ENCODE measurements around the gene HS6ST3.

The HS6ST3 gene

GRCh38 chr13:96792736-96793403 lies 703.0 kb downstream of the HS6ST3 start:
- no peak for DNase-seq (ENCODE audit: low spot score)

DNA sequence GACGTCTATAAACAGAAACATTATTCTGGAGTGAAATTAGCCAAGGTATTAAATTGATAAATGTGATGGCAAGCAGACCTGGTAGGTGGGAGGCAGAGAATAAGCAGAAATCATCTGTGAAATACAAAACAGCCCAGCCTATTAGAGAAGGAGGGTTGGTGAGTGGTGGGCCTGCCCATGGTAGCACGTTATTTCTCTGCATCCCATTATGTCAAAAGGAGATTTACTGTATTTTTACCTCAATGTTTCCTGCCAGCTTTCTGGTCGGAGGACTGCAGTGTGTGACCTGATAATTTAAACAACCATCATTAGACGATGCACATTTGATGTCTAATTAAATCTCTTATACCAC lies 703.5 kb downstream of the HS6ST3 start:
- DNase-seq (ENCODE audit: low spot score): no peak

GRCh38 chr13:96794669-96795068 lies 704.8 kb downstream of the HS6ST3 start:
- no peak for DNase-seq (ENCODE audit: low spot score)

DNA sequence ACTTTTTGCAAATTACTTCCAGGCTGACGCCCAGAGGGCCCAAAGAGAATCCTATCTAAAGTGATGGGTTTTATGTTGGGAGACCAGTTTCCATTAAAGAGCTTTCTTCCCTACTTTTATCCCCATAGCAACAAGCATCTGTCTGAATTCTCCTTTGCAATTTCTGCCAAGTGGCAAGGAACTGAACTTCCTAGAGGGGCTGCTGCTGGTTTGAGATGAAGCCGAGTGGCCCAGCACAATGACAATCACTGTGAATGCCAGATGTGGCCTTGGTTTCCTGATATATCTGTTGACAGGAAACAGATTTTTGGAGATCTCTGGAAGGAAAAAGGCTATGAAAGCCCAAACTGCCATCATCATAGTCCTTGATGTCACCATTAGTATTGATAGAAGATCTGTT lies 705.8 kb downstream of the HS6ST3 start:
- no peak for DNase-seq (ENCODE audit: low spot score)

- DNase-seq (ENCODE audit: low spot score): no peak
Observed at GRCh38 chr13:96796091-96796633, 706.3 kb downstream of the HS6ST3 start.

DNA sequence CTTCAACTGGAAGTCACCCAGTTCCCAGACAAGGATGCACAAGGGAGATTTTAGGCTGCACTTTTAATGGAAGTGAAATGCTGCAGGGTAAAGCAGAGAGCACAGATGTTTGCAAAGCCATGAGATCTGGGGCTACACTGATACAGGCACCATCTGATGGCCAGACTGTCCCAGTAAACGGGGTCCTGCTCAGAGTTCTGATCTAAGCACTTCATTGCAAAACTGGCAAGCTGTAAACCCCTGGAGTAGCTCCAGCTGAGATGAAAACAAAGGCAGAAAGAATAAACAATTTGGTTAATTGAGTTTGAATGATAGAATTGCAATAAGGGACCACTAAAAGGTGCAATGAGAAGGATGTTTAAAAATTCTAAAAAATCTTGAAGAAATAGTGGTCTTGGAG lies 707.2 kb downstream of the HS6ST3 start:
- no peak for DNase-seq (ENCODE audit: low spot score)

GRCh38 chr13:96803456-96804100 lies 713.7 kb downstream of the HS6ST3 start:
- DNase-seq (ENCODE audit: low spot score): no peak

DNA sequence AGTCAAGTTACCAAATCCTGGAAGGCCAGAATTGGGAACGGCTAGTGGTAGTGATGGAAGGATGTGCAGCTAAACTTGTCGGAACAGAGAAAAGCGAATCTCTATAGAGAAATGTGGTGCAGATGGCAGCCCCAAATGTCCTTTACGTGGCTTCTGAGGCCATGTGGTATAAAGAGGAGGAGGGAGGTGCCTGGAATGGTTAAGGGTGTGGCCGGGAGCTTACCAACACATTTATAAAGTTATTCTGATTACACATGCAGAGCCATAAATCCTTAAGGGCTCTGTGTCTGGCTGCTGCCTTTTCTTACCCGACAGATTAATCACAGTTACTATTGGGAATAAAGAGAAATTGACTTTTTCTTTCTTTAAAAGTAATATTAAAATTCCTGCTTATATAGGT lies 714.3 kb downstream of the HS6ST3 start:
- DNase-seq (ENCODE audit: low spot score): no peak

DNA sequence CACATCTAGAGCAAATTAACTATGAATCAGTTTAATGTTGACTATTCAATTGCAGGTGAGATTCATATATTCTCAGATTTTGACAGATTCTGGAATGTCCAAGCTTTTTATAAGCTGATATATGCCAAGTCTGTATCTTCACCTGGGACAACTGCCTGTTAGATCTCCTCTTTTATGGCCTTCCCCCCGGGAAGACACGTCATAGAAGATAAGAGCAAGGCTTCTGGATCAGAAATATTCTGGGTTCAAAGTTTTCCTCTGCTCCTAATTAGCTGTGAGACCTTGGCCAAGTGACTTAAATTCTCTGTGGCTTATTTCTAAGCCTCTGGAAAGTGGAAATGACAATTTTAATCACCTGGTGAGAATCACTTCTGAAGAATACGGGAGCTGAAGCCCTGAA lies 716.8 kb downstream of the HS6ST3 start:
- DNase-seq (ENCODE audit: low spot score): no peak

GRCh38 chr13:96809366-96810096 lies 719.6 kb downstream of the HS6ST3 start:
- no peak for DNase-seq (ENCODE audit: low spot score)

DNA sequence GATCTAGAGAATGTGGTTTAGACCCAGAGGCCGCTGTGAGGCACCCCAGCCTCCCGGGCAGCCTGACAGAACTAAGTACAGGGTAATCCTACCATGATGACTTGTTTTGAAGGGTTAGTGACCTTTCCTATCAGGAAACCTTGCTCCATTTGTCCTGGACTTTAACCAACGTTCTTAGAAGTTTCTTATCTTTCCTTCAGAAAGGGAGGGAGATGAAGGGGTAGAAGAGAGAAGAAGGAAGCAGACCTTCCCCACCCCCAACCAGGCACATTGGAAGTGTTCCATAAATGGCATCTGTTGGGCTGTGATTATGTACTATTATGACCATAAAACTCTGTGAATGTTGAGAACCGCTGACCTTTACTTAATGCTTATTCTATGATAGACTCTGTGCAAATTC lies 720.2 kb downstream of the HS6ST3 start:
- no peak for DNase-seq (ENCODE audit: low spot score)

DNA sequence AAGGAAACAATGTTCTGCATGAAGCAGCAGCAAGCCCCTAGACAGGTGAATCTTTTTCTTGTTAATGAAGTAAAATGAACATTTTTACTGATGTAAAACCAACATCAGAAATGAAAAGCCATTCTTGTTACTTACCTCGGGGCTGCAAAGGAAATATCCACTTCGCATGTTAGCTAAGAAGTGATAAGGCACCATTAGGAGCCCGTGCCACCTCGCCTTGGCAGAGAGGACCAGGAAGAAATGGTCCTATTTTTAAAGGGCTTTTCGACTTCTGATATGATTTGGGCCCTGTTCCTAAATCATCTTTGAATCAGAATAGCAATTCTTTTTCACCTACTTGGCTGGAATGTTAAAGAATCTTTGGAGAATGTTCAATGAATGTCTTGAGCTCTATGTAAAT lies 721.1 kb downstream of the HS6ST3 start:
- DNase-seq (ENCODE audit: low spot score): no peak

DNA sequence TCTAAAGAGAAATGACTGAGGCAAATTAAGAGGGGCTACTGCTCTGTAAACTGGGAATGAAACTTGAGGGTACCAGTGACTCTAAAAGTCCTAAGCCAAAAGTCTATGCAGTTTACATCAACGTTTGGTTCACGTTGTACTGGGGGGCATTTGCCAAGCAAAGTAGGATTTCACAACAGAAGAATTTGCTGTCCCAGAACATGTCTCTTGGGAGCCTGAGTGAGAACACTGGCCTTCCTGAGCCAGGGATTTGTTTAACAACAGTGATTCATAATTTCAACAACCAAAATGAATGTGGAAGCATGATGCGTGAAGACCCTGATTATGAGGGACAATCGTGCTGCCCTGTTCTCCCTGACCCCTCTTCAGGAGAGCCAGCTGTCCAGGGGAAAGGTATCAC lies 726.4 kb downstream of the HS6ST3 start:
- DNase-seq (ENCODE audit: low spot score): no peak

GRCh38 chr13:96816874-96817273 lies 727.0 kb downstream of the HS6ST3 start:
- DNase-seq (ENCODE audit: low spot score): no peak

DNA sequence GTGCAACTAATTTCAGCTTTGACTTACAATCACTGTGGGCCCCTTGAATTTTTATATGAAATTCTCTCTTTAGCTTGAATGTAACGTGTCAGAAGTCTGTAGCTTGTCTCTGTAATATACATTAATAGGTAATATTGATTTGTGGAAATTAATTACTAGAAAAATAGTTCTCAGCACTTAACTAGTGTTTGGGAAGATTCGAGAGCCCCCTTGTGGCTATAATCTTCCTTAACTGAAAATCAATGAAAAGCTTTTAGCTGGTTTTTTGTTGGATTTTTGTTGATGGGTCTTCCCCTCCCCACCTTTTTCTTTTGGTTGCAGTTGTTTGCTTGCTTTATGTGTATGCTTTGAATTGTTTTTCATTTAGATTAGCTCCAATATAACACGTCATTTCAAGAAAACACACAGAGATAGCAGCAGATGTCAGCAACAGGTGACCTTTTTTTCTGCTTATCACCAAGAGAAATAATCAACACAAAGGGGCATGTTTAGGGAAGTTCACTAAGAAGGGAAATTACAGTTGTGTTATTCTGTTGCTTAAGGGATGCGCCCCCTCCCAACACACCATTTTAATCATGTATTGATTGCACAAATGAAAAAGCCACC lies 727.5 kb downstream of the HS6ST3 start:
- no peak for DNase-seq (ENCODE audit: low spot score)

GRCh38 chr13:96819375-96819774 lies 729.5 kb downstream of the HS6ST3 start:
- DNase-seq (ENCODE audit: low spot score): no peak

- no peak for DNase-seq (ENCODE audit: low spot score)
Observed at GRCh38 chr13:96821381-96821780, 731.5 kb downstream of the HS6ST3 start.

DNA sequence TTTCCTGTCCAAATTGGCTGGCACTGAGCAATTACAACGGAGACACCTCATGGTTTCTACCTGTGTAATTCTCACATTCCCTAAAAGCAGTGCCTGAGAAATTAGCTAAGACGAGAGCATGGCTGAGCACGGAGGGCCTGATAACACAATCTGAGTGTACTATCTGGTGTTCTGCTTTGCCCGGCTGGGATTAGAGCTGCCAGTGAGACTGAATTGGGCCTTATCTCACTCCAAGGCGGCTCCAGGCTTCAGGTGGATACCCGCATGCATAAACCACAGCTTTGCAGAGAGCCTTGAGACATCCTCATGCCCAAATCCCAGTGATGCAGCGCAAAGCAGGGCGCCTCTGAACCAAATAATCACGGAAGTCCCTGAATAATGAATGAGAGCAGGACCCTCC lies 732.1 kb downstream of the HS6ST3 start:
- DNase-seq (ENCODE audit: low spot score): no peak

DNA sequence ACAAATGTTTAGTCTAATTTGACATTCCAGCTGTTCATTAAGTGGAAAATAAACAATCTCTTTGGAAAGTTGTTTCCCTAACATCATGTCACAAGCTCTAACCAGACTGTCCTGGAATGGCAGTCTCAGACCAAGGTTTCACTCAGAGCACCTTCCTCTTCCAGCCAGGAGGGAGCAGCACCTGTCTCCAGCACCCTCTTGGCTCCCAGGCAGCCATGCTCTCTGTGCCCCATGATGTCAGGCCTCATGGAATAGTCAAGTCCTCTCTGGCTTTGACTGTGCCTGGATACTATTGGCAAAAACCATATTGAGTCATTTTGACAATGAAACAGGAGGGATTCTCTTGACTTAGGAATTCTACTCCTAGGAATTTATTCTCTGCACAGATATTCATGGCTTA lies 733.0 kb downstream of the HS6ST3 start:
- DNase-seq (ENCODE audit: low spot score): no peak

- DNase-seq (ENCODE audit: low spot score): peak; percentile 10
Observed at GRCh38 chr13:96824140-96824539, 734.2 kb downstream of the HS6ST3 start.

DNA sequence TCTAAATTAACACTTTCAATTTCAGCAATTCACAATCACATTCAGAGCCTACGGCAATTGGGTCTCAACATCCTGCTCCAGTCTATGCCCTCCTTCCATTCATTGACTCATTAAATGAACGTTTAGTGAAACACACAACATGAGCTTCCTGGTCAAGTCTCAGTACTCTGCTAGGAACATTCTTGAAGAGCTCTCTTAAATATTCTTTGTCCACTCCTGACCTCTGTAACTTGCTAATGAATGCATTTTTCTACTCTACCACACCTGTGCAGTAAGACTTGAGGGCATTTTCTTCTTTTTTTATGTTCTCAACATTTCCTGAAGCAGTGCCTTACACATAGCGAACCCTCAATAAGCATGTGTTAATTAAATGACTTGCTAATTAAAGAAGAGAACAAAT lies 735.7 kb downstream of the HS6ST3 start:
- DNase-seq (ENCODE audit: low spot score): no peak

GRCh38 chr13:96834626-96835025 lies 744.7 kb downstream of the HS6ST3 start:
- no peak for DNase-seq (ENCODE audit: low spot score)

- DNase-seq (ENCODE audit: low spot score): no peak
Observed at GRCh38 chr13:96835546-96835945, 745.6 kb downstream of the HS6ST3 start.

All from Ammon's horn (tissue), 1 donor.